PC-3 (cell line): ENCODE measurements around the gene CLEC18C. TPM values are rescaled to one million over a fixed set of nuclear protein-coding genes. Genes with fewer than 3 reads are reported as not detected.
"Not testable (repeated sequence)": the region's sequence is repeated elsewhere in the genome, so short reads cannot be mapped to it uniquely, and the experiment has no call there.

Experiments used
- ATAC-seq: fragments of 200-7000 bp; cut with Tn5 transposase; 2 replicates; pipeline ENCODE4 v1.9.1; 2020; ENCODE audit warnings: mild to moderate bottlenecking, moderate library complexity
- BruUV-seq: library from RNA; stranded (reverse); fragments of 400-500 nt; replicated peaks from 2 replicates; lab custom pipeline; 2021; lab: Mats Ljungman, UMichigan
- CTCF ChIA-PET: fragments of 300-600 bp; sonication (Branson Sonifier 250); formaldehyde crosslinking; loops from one replicate; lab custom pipeline; 2022; ENCODE audit warnings: antibody characterized with exemption; lab: Charles Lee
- POLR2A ChIA-PET: fragments of 300-600 bp; sonication (Branson Sonifier 250); formaldehyde crosslinking; loops from one replicate; lab custom pipeline; 2022; ENCODE audit warnings: antibody characterized with exemption; ENCODE audit not compliant: unreplicated experiment; lab: Charles Lee
- DNase-seq: peaks from one replicate; pipeline ENCODE4 v3.0.0-alpha.2; 2015
- H2AFZ ChIP-seq: fragments of 300-600 bp; sonication (generic); 2 replicates; pipeline ENCODE4 v1.6.0; 2016; ENCODE audit warnings: antibody characterized with exemption, low read length
- H3F3A ChIP-seq: fragments of 300-600 bp; sonication (generic); one replicate; pipeline ENCODE4 v1.6.0; 2017; ENCODE audit warnings: antibody characterized with exemption, low read length, control low read depth, mild to moderate bottlenecking; ENCODE audit not compliant: unreplicated experiment
- H3K27ac ChIP-seq: fragments of 300-600 bp; sonication (generic); 2 replicates; pipeline ENCODE4 v1.5.1; 2016; ENCODE audit warnings: mild to moderate bottlenecking, low read length
- H3K27me3 ChIP-seq: fragments of 300-600 bp; sonication (generic); 2 replicates; pipeline ENCODE4 v1.6.1; 2016; ENCODE audit warnings: low read length, mixed read lengths
- H3K36me3 ChIP-seq: fragments of 300-600 bp; sonication (generic); 2 replicates; pipeline ENCODE4 v1.6.1; 2016; ENCODE audit warnings: low read depth, mixed run types, low read length, mixed read lengths
- H3K4me1 ChIP-seq: fragments of 300-600 bp; sonication (generic); 2 replicates; pipeline ENCODE4 v1.5.1; 2016; ENCODE audit warnings: low read length; ENCODE audit not compliant: insufficient read depth
- H3K4me2 ChIP-seq: fragments of 300-600 bp; sonication (generic); 2 replicates; pipeline ENCODE4 v1.6.0; 2016; ENCODE audit warnings: low read length
- H3K4me3 ChIP-seq: fragments of 300-600 bp; sonication (generic); 2 replicates; pipeline ENCODE4 v1.5.1; 2016; ENCODE audit warnings: mild to moderate bottlenecking, low read length, mixed read lengths
- H3K79me2 ChIP-seq: fragments of 300-600 bp; sonication (generic); 2 replicates; pipeline ENCODE4 v1.6.1; 2017; ENCODE audit warnings: low read length, mixed read lengths
- H3K9ac ChIP-seq: fragments of 300-600 bp; sonication (generic); 2 replicates; pipeline ENCODE4 v1.6.0; 2016; ENCODE audit warnings: mild to moderate bottlenecking, low read length
- H3K9me2 ChIP-seq: fragments of 300-600 bp; sonication (generic); replicated peaks from 2 replicates; pipeline ENCODE4 v1.6.1; 2016; ENCODE audit warnings: mixed run types, low read length, mixed read lengths
- H3K9me3 ChIP-seq: fragments of 300-600 bp; sonication (generic); 2 replicates; pipeline ENCODE4 v1.6.1; 2016; ENCODE audit warnings: low read length, mixed read lengths
- H4K20me1 ChIP-seq: fragments of 300-600 bp; sonication (generic); 2 replicates; pipeline ENCODE4 v1.6.1; 2016; ENCODE audit warnings: low read length, mixed read lengths
- intact Hi-C: fragments of 100-400 bp; cut with micrococcal nuclease; formaldehyde crosslinking; loops from 2 replicates; pipeline ENCODE4 v1.9.0; 2023
- total RNA-seq: library from RNA; depleted of rRNA; stranded (reverse); fragments of >200 nt; gene quantifications from 2 replicates; pipeline ENCODE4 v1.2.3, GENCODE V29; 2014; rRNA removed

CLEC18C gene
- total RNA-seq, 1 experiment from 2014 or later = 0.18 TPM

GRCh38 chr16:70224645-70225044 is 51.1 kb downstream of the CLEC18C start:
- H3K4me1 ChIP-seq, H4K20me1 ChIP-seq, H3K36me3 ChIP-seq, H3K9ac ChIP-seq, H2AFZ ChIP-seq, CTCF ChIA-PET, H3K79me2 ChIP-seq, H3K4me2 ChIP-seq, POLR2A ChIA-PET, intact Hi-C loops, H3K27me3 ChIP-seq, H3K9me3 ChIP-seq, BruUV-seq, H3K4me3 ChIP-seq, ATAC-seq, H3F3A ChIP-seq, DNase-seq, H3K27ac ChIP-seq, H3K9me2 ChIP-seq: not testable (repeated sequence)

- intact Hi-C loops = not testable (repeated sequence)
These were observed 51.8 kb downstream of the CLEC18C start for GRCh38 chr16:70225430-70225829.

DNA sequence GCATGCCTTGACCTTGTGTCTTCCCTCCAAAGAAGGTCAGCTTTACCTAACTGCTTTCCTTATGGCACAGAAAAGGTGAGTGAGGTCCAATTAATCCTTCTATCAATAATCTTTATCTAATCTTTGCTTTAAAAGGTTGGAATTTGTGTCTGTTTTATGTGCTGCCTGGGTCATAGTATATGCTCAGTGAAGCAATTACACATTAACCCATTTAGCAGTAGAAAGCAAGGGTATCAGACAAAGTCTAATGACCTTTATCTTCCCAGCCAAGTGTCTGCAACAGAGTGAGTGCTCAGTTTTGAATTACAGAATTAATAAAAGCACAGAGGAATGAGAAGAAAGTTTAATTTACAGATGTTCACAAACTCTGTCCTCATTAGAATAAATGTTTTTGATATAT is 52.4 kb downstream of the CLEC18C start:
- intact Hi-C loops, H3K9ac ChIP-seq, H3K4me1 ChIP-seq, H3K79me2 ChIP-seq, H3K27ac ChIP-seq, BruUV-seq, H3K9me3 ChIP-seq, DNase-seq, ATAC-seq, H3K4me3 ChIP-seq, CTCF ChIA-PET, H2AFZ ChIP-seq, H3F3A ChIP-seq, H3K4me2 ChIP-seq, H3K36me3 ChIP-seq, H4K20me1 ChIP-seq, H3K27me3 ChIP-seq, H3K9me2 ChIP-seq, POLR2A ChIA-PET: not testable (repeated sequence)

More at GRCh38 chr16:70225430-70225829, 51.8 kb downstream of the CLEC18C start:
- H3K4me1 ChIP-seq, H3K9me3 ChIP-seq, H3K79me2 ChIP-seq, H3K27ac ChIP-seq, POLR2A ChIA-PET, H3K36me3 ChIP-seq, H3K27me3 ChIP-seq, H3K9ac ChIP-seq, H3K4me2 ChIP-seq, ATAC-seq, H3K9me2 ChIP-seq, H4K20me1 ChIP-seq, BruUV-seq, CTCF ChIA-PET, H2AFZ ChIP-seq, H3K4me3 ChIP-seq, H3F3A ChIP-seq, DNase-seq: not testable (repeated sequence)

GRCh38 chr16:70231831-70232230 is 58.2 kb downstream of the CLEC18C start:
- H3F3A ChIP-seq, H4K20me1 ChIP-seq, DNase-seq, ATAC-seq, BruUV-seq, H3K36me3 ChIP-seq, H3K4me1 ChIP-seq, CTCF ChIA-PET, H3K9me2 ChIP-seq, H2AFZ ChIP-seq, H3K9me3 ChIP-seq, H3K27ac ChIP-seq, H3K4me3 ChIP-seq, H3K9ac ChIP-seq, H3K79me2 ChIP-seq, intact Hi-C loops, H3K27me3 ChIP-seq, POLR2A ChIA-PET, H3K4me2 ChIP-seq: not testable (repeated sequence)

Other genes with a start within 250 kb of the CLEC18C start
- gene CLEC18A, start 222.5 kb upstream of the CLEC18C start, total RNA-seq = 0.22 TPM in 1 of 2 replicates, not detected in the other
- gene PDPR, start 59.5 kb upstream of the CLEC18C start, total RNA-seq = 9.4 and 18.9 TPM in 2 replicates
- 21.4 and 29.9 TPM in 2 replicates for gene EXOSC6, start 78.2 kb downstream of the CLEC18C start, total RNA-seq
- gene AARS1, start 115.7 kb downstream of the CLEC18C start, total RNA-seq = 60.9 and 91.9 TPM in 2 replicates
- gene DDX19B, start 125.4 kb downstream of the CLEC18C start, total RNA-seq = 18.1 and 21.5 TPM in 2 replicates
- gene DDX19A, start 173.1 kb downstream of the CLEC18C start, total RNA-seq = 33.4 and 40.5 TPM in 2 replicates